Type B pancreatic cell (in vitro differentiated cells): ENCODE data around the gene SERPINI1. TPM values are rescaled to one million over a fixed set of nuclear protein-coding genes. Genes with fewer than 3 reads are reported as not detected.

Source experiments
- DNase-seq: peaks from one replicate; pipeline ENCODE4 v3.0.0; 2021; ENCODE audit warnings: mixed read lengths; ENCODE audit not compliant: unreplicated experiment; ENCODE audit errors: extremely low spot score
- H3K27ac Mint-ChIP-seq: 2 replicates; pipeline ENCODE4 v1.8.0; 2021; ENCODE audit warnings: mild to moderate bottlenecking, mixed read lengths
- H3K27me3 Mint-ChIP-seq: 2 replicates; pipeline ENCODE4 v1.8.0; 2021; ENCODE audit warnings: mixed read lengths
- H3K36me3 Mint-ChIP-seq: 2 replicates; pipeline ENCODE4 v1.8.0; 2021; ENCODE audit warnings: mixed read lengths
- H3K4me1 Mint-ChIP-seq: one replicate; pipeline ENCODE4 v1.8.0; 2021; ENCODE audit warnings: mixed read lengths; ENCODE audit not compliant: unreplicated experiment
- H3K4me3 Mint-ChIP-seq: 2 replicates; pipeline ENCODE4 v1.8.0; 2021; ENCODE audit warnings: mild to moderate bottlenecking, mixed read lengths
- H3K9me3 Mint-ChIP-seq: 2 replicates; pipeline ENCODE4 v1.8.0; 2021; ENCODE audit warnings: mixed read lengths
- CTCF ChIP-seq: fragments of 200-600 bp; sonication (generic); conservative IDR thresholded peaks from 2 replicates; pipeline ENCODE4 v1.5.0; 2021; ENCODE audit warnings: antibody characterized with exemption, mild to moderate bottlenecking
- total RNA-seq: library from RNA; stranded (reverse); gene quantifications from 2 replicates; pipeline ENCODE4 v1.2.1, GENCODE V29; 2021; ENCODE audit warnings: low replicate concordance

SERPINI1 gene
- total RNA-seq, 1 donor from 2014 or later: 27.2 TPM

GRCh38 chr3:167773584-167773983 lies 38.1 kb downstream of the SERPINI1 start:
- Mint-ChIP-seq H3K4me1 (peaks cover 4% of the 10 kb centered on the region), H3K9me3 (no peaks in the 10 kb centered on the region), H3K27ac (no peak overlapping the region), H3K4me3 (no peak overlapping the region), H3K27me3 (peaks cover 11% of the 10 kb centered on the region), H3K36me3 (no peaks in the 10 kb centered on the region)
- no peak for DNase-seq
- no peak for TF ChIP-seq CTCF

- no peak for TF ChIP-seq CTCF
- DNase-seq: no peak
- Mint-ChIP-seq H3K4me1 (peaks cover 4% of the 10 kb centered on the region), H3K9me3 (no peaks in the 10 kb centered on the region), H3K4me3 (no peak overlapping the region), H3K27ac (no peak overlapping the region), H3K27me3 (peaks cover 11% of the 10 kb centered on the region), H3K36me3 (no peaks in the 10 kb centered on the region)
Observed at GRCh38 chr3:167776066-167776685, 40.7 kb downstream of the SERPINI1 start.

GRCh38 chr3:167777356-167777755 lies 41.8 kb downstream of the SERPINI1 start:
- TF ChIP-seq CTCF: no peak

GRCh38 chr3:167780214-167780883 lies 44.8 kb downstream of the SERPINI1 start:
- Mint-ChIP-seq H3K4me1 (peaks cover 4% of the 10 kb centered on the region), H3K4me3 (no peak overlapping the region), H3K9me3 (no peaks in the 10 kb centered on the region), H3K27ac (no peak overlapping the region), H3K36me3 (no peaks in the 10 kb centered on the region), H3K27me3 (peaks cover 4% of the 10 kb centered on the region)
- TF ChIP-seq CTCF: no peak
- DNase-seq: no peak

More at GRCh38 chr3:167777356-167777755, 41.8 kb downstream of the SERPINI1 start:
- H3K36me3 Mint-ChIP-seq: no peaks in the 10 kb centered on the region
- no peak for DNase-seq
- H3K4me3 Mint-ChIP-seq: no peak overlapping the region
- no peaks in the 10 kb centered on the region for H3K9me3 Mint-ChIP-seq
- peaks cover 11% of the 10 kb centered on the region for H3K27me3 Mint-ChIP-seq
- peaks cover 4% of the 10 kb centered on the region for H3K4me1 Mint-ChIP-seq
- H3K27ac Mint-ChIP-seq: no peak overlapping the region

GRCh38 chr3:167783781-167784180 lies 48.3 kb downstream of the SERPINI1 start:
- DNase-seq: no peak
- Mint-ChIP-seq H3K27me3 (peaks cover 2% of the 10 kb centered on the region), H3K9me3 (no peaks in the 10 kb centered on the region), H3K4me3 (no peak overlapping the region), H3K36me3 (no peaks in the 10 kb centered on the region), H3K4me1 (peaks cover 6% of the 10 kb centered on the region), H3K27ac (no peak overlapping the region)
- no peak for TF ChIP-seq CTCF
